VCaP (cell line): Measurements from ENCODE around the gene BRPF3.
"Not testable (repeated sequence)": the region's sequence is repeated elsewhere in the genome, so short reads cannot be mapped to it uniquely, and the experiment has no call there.

Source experiments
- H3K27ac ChIP-seq: fragments of 450-650 bp; 2 replicates; pipeline ENCODE4 v1.5.1; 2017
- TF ChIP-seq, protein P1 (sequence below): fragments of 450-650 bp; conservative IDR thresholded peaks from 2 replicates; pipeline ENCODE4 v1.5.1; 2017; ENCODE audit warnings: mild to moderate bottlenecking, moderate library complexity

BRPF3 gene

DNA sequence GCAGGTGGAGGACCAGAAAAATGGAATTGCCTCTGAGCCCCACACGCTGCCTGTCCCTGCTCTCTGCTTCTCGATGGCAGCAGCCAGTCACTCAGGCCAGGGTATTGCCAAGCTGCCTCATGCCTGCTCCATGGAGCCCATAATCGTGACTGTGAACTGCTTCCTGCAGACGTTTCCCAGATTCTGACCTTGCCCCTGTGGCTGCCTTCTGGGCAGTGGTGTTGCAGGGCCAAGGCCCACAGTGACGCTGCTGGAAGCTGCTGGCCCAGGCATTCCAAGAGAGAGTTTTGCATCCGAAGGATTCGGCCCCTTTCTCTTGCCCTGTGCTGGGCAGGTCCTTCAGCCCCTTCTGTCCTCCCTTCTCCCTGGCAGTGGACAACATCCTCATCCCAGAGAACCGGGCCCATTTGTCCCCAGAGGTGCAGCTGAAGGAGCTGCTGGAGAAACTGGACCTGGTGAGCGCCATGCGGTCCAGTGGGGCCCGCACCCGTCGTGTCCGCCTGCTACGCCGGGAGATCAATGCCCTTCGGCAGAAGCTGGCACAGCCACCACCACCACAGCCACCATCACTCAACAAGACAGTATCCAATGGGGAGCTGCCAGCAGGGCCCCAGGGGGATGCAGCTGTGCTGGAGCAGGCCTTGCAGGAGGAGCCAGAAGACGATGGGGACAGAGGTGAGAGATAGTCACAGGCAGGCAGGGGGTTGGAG is 14.5 kb downstream of the BRPF3 start:
- TF ChIP-seq, protein P1, sequence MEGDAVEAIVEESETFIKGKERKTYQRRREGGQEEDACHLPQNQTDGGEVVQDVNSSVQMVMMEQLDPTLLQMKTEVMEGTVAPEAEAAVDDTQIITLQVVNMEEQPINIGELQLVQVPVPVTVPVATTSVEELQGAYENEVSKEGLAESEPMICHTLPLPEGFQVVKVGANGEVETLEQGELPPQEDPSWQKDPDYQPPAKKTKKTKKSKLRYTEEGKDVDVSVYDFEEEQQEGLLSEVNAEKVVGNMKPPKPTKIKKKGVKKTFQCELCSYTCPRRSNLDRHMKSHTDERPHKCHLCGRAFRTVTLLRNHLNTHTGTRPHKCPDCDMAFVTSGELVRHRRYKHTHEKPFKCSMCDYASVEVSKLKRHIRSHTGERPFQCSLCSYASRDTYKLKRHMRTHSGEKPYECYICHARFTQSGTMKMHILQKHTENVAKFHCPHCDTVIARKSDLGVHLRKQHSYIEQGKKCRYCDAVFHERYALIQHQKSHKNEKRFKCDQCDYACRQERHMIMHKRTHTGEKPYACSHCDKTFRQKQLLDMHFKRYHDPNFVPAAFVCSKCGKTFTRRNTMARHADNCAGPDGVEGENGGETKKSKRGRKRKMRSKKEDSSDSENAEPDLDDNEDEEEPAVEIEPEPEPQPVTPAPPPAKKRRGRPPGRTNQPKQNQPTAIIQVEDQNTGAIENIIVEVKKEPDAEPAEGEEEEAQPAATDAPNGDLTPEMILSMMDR = no peak
- H3K27ac ChIP-seq = no peak overlapping the region

DNA sequence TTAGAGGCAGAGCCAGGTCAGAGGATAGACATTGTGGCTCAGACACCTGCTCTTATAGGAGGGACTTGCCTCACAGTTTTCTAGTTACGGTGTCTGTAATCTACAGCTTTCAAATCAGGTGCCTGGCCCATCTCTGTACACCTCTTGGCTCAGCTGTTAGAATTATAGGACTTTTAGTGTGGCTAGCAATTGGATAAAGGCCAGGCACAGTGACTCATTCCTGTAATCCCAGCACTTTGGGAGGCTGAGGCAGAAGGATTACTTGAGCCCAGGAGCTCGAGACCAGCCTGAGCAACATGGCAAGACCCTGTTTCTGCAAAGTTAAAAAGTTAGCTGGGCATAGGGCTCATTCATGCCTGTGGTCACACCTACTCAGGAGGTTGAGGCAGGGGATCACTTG is 20.0 kb downstream of the BRPF3 start:
- H3K27ac ChIP-seq = no peak overlapping the region
- TF ChIP-seq, protein P1 = no peak

DNA sequence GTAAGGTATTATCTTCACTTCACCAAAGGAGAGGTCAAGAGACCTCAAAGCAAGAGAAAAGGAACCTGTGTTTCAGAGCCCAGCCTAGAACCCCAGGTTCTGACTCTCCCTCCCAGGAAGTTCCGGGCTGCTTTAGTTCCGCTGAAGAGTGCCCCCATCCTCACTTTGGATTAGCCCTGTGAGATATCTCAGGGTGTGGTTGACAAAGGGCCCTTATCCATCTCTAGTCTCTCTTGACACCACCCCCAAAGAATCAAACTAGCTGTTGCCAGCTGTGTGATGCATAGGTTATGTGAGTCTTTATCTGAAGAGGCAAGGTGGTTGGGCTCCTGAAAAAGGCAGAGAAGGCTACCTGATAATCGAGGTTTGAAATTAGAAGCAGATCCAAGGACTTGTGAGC is 20.6 kb downstream of the BRPF3 start:
- H3K27ac ChIP-seq = no peak overlapping the region
- TF ChIP-seq, protein P1 = no peak

DNA sequence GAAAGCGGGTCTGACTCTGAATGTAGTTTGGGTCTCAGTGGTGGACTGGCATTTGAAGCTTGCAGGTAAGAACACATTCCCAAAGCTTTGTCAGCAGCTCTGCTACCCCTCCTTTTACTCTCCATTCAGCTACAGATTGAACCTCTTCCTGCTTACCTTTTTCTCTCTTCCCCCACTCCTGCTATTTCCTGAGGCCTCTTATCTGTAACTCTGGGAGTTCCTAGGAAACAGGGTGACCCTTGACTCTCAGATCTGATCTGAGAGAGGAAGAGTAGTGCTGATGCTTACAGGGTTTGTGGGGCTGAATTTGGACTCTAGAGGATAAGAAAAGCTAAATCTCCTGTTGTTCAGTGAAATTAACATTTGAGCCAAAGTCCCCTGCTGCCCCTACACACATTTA is 21.4 kb downstream of the BRPF3 start:
- no peak overlapping the region for H3K27ac ChIP-seq
- TF ChIP-seq, protein P1 = no peak

DNA sequence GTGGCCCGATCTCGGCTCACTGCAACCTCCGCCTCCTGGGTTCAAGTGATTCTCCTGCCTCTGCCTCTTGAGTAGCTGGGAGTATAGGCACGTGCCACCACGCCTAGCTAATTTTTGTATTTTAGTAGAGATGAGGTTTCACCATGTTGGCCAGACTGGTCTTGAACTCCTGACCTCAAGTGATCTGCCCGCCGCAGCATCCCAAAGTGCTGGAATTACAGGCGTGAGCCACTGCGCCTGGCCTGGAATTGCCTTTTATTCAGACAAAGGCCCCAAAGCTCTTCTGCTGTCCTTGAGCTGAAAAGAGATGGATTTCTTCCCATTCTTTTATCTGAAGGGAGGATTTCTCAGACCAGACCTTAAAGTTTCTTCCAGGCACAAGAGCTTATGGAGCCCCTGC is 22.0 kb downstream of the BRPF3 start:
- not testable (repeated sequence) for H3K27ac ChIP-seq

DNA sequence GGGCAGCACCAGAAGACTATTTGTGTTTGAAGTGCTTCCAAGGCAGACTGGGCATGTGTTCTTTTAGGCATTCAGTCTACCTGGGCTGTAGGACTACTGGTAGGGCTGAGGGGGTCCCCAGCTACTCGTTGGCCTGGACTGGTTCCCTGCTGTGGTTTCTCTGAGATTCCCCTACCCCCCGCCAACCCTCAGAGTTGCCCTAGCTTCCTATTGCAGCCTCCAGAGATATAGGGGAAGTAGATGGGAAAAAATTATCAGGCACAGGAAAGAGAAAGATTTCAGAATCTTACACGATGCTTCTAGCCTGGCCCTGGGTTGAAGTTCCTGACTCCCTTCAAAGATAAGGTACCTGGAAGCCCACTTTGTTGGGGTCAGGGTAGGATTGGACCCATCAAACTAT is 22.5 kb downstream of the BRPF3 start:
- H3K27ac ChIP-seq = no peak overlapping the region
- TF ChIP-seq, protein P1 = no peak

DNA sequence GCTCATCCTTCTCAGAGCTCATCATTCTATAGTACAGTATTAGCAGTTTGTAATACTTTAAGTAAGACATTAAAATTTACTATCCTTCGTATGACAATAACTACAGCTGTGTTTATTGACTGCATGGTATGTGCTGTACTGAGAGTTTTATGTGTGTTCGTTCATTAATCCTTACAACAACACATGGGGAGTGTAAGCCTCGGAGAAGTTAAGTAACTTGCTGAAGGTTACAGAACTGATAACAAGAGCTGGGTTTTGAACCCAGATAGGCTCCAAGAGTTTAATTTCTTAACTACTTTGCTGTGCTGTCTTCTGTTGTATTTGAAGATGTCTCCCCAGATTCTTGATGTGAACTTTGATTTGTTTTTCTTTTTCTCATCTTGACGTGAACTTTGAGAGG is 23.7 kb downstream of the BRPF3 start:
- TF ChIP-seq, protein P1 = no peak
- no peak overlapping the region for H3K27ac ChIP-seq

DNA sequence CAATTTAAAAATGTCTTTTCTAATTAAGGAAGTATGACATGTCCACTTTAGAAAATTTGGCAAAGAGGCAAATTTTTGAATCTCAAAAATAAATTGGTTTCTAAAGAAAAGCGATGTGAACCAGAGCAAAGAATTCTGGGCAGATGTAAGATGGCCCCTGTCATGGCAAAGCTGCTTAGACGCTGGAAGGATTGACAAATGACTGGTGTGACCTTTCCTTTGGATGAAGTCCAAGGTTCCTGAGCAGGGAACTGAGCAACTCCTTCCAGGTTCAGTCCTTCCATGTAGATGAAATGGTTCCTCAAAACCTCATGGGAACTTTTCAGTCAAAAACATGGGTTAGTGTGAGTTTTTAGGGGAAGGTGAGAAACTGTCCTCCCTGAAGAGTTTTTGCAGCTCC is 25.1 kb downstream of the BRPF3 start:
- no peak overlapping the region for H3K27ac ChIP-seq
- TF ChIP-seq, protein P1 = no peak
